ENCODE measurements around the gene C1orf159. TPM values are rescaled to one million over a fixed set of nuclear protein-coding genes. Genes with fewer than 3 reads are reported as not detected.

The C1orf159 gene
- total and polyA plus RNA-seq, 2 experiments from 2014 or later = 7.1 to 25.1 TPM

GRCh38 chr1:1148061-1148460 is 32.2 kb upstream of the C1orf159 start:
- no peaks in the 10 kb centered on the region for H3K79me2 ChIP-seq
- no peaks in the 10 kb centered on the region for H3K9me2 ChIP-seq (replicated peaks; ENCODE audit: insufficient read depth)
- H3K27me3 ChIP-seq = no peaks in the 10 kb centered on the region
- H3K36me3 ChIP-seq (replicated peaks; ENCODE audit: insufficient read depth, low read depth) = no peaks in the 10 kb centered on the region
- no peak overlapping the region for H3K4me3 ChIP-seq
- H3K9me3 ChIP-seq (ENCODE audit: low read depth) = no peaks in the 10 kb centered on the region
- no peak overlapping the region for H3K4me2 ChIP-seq
- no peak overlapping the region for H2AFZ ChIP-seq
- H3K27ac ChIP-seq = no peak overlapping the region
- DNase-seq (ENCODE audit: low spot score) = no peak
- WGBS (ENCODE audit: low lambda C conversion rate, missing lambda C conversion rate) = 96% methylated on average over 13 of the region's 13 CpGs
- no peak for TF ChIP-seq CTCF (IDR thresholded peaks at IDR 0.05; ENCODE audit: poor library complexity)
- H4K20me1 ChIP-seq (ENCODE audit: insufficient read depth, poor library complexity, severe bottlenecking) = no peaks in the 10 kb centered on the region
- peaks cover 15% of the 10 kb centered on the region for H3K4me1 ChIP-seq (ENCODE audit: insufficient read depth)

GRCh38 chr1:1146596-1146995 is 30.7 kb upstream of the C1orf159 start:
- no peaks in the 10 kb centered on the region for H3K9me3 ChIP-seq (ENCODE audit: low read depth)
- no peak overlapping the region for H3K27ac ChIP-seq
- H3K4me3 ChIP-seq = no peak overlapping the region
- H3K4me1 ChIP-seq (ENCODE audit: insufficient read depth) = peaks cover 15% of the 10 kb centered on the region
- no peaks in the 10 kb centered on the region for H3K27me3 ChIP-seq
- 96% methylated on average over 15 of the region's 15 CpGs for WGBS (ENCODE audit: low lambda C conversion rate, missing lambda C conversion rate)
- no peak overlapping the region for H3K4me2 ChIP-seq
- no peaks in the 10 kb centered on the region for H3K36me3 ChIP-seq (replicated peaks; ENCODE audit: insufficient read depth, low read depth)
- H3K79me2 ChIP-seq = no peaks in the 10 kb centered on the region
- H3K9me2 ChIP-seq (replicated peaks; ENCODE audit: insufficient read depth) = no peaks in the 10 kb centered on the region
- no peak overlapping the region for H2AFZ ChIP-seq
- DNase-seq (ENCODE audit: low spot score) = no peak
- H4K20me1 ChIP-seq (ENCODE audit: insufficient read depth, poor library complexity, severe bottlenecking) = no peaks in the 10 kb centered on the region
- TF ChIP-seq EZH2 (IDR thresholded peaks at IDR 0.05; ENCODE audit: borderline replicate concordance) (no peak), CTCF (IDR thresholded peaks at IDR 0.05; ENCODE audit: poor library complexity) (no peak), EZH2phosphoT487 (IDR thresholded peaks at IDR 0.05; ENCODE audit: low read depth, severe bottlenecking, unreplicated experiment) (no peak)

GRCh38 chr1:1146026-1146425 is 30.1 kb upstream of the C1orf159 start:
- H3K27ac ChIP-seq = no peak overlapping the region

More at GRCh38 chr1:1146026-1146425, 30.1 kb upstream of the C1orf159 start:
- Histone ChIP-seq H4K20me1 (ENCODE audit: insufficient read depth, poor library complexity, severe bottlenecking) (no peaks in the 10 kb centered on the region), H2AFZ (no peak overlapping the region), H3K27me3 (no peaks in the 10 kb centered on the region), H3K4me2 (no peak overlapping the region), H3K79me2 (no peaks in the 10 kb centered on the region), H3K4me1 (ENCODE audit: insufficient read depth) (peaks cover 15% of the 10 kb centered on the region), H3K36me3 (replicated peaks; ENCODE audit: insufficient read depth, low read depth) (no peaks in the 10 kb centered on the region), H3K9me3 (ENCODE audit: low read depth) (no peaks in the 10 kb centered on the region), H3K4me3 (no peak overlapping the region), H3K9me2 (replicated peaks; ENCODE audit: insufficient read depth) (no peaks in the 10 kb centered on the region)
- TF ChIP-seq EZH2 (IDR thresholded peaks at IDR 0.05; ENCODE audit: borderline replicate concordance) (no peak), CTCF (IDR thresholded peaks at IDR 0.05; ENCODE audit: poor library complexity) (no peak), EZH2phosphoT487 (IDR thresholded peaks at IDR 0.05; ENCODE audit: low read depth, severe bottlenecking, unreplicated experiment) (no peak)
- DNase-seq (ENCODE audit: low spot score) = no peak
- WGBS (ENCODE audit: low lambda C conversion rate, missing lambda C conversion rate) = 88% methylated on average over 14 of the region's 14 CpGs
